ENCODE results near the gene HAUS2.

HAUS2 gene

DNA sequence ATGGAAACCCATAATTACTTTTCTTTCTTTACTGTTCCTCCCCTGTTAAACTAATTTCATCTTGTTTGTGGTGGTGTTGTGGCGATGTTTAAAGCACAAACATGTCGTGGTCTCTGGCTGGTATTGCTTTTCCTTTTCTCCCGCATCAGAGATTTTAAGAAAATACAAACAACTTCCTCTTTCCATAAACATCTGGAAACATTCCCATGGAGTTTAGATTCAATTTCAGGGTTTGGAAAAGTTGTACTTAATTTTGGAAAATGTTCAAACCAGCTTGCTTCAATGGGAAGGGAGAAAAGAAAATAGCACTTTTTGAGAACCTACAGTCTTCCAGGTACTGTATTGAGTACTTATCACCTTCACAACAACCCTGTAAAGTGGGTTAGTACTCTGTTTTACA lies 57.2 kb downstream of the HAUS2 start:
- no peak for DNase-seq (ENCODE audit: low read depth in 3 of 3, low spot score in 1 of 3)

DNA sequence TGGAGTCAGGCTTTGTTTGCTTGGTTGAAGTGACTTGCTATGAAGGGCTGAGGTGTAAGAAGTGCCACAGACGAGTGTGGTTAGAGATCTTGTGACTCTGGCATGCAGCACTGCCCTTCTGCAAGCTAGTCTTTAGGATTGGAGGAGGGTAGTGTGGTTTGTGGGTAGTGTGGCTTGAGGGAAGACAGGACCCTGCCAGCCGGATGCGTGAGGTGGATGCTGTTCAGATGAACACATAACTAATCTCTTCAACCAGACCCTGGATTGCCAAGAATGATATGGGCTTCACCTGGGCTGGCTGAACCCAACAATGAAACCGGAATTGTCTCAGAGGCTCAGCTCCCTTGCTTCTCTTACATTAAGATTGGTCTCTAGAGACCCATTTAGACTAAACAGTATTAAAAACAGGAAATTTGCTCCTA lies 59.5 kb downstream of the HAUS2 start:
- DNase-seq (ENCODE audit: low read depth in 3 of 3, low spot score in 1 of 3): no peak

DNA sequence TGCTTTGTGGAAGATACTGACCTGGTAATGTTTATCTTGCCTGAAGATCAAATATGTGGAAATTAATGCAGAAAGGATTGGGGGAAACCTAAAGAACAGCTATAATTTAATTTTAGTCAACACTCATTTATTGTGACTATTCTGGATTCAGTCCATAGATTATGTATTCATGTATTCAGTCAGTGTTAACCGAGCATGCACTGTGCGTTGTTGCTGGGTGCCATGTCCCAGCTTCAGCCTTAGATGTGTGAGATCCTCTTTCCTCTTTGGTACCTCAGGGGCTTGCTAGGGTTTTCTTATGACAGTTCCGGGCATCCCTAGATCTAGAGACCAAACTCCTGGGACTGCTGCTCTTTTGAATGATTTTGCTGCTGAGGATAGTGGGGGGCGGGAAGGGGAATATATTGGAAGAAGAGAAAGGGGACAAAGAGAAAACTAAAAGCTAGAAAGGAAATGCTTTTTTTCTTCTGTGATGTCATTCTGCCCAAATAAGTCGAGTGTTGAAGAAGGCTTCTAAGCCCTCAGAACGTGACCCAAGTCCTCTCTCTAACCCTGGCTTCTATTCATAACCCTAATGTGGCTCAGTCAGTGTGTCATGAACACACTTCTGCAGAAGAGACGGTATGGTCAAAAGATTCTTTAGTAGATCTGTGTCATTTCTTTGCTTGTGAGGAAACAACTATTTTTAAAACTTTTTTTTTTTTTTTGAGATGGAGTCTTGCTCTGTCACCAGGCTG lies 60.3 kb downstream of the HAUS2 start:
- DNase-seq (ENCODE audit: low read depth in 3 of 3, low spot score in 1 of 3): no peak

DNA sequence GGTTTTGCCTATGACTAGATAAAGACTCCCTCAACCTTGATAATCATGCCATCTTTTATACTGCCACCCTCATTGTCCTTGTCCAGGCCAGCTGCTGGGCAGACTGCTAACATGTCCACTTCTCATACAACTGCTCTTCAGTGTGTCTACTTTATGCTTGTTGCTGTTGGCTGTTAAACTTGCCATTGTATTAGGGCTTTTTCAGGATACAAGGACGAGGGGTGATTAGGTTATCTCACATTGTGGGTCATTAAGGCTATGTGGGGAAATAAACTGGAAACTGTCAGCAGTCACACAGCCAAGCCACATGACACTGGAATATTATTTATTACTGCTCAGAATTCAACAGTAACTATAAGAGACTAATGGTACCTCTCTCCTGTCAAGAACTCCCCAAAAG lies 62.9 kb downstream of the HAUS2 start:
- DNase-seq (ENCODE audit: low read depth in 3 of 3, low spot score in 1 of 3): no peak

DNA sequence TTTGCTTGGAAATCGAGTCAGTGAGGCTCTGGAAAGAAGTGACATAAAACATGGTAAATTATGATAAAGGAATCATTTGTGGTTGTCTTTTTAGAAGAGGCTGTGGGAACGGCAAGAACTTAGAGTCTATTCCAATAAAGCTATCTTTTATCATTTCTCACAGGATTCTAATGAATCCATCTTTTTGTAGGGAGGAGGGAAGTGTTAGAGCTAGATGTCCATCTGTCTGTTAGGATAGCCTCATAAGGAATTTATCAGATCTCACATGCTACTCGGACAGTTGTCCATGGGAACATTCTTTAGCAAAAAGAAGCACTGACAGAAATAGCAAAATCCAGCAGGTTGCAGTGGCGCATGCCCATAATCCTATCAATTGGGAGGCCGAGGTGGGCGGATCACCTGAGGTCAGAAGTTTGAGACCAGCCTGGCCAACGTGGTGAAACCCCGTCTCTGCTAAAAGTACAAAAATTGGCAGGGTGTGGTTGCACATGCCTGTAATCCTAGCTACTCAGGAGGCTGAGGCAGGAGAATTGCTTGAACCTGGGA lies 63.8 kb downstream of the HAUS2 start:
- no peak for DNase-seq (ENCODE audit: low read depth in 3 of 3, low spot score in 1 of 3)

DNA sequence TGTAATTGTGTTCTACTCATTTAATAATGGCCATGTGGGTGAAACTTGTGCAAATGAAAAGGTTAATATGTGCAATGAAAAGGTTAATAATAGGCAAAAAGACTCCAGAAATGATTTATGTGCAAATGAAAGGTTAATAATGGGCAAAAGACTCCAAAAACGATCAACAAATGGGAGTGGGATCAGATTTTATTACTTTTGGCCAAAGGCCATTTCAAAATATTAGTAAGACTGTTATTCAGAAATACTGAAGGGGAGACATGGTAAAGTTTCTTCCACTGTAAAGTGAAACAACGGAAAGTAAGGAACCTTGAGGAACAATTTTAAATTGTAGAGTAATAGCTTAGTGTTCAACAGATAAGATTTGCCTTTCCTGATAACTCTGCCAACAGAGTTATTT lies 67.5 kb downstream of the HAUS2 start:
- no peak for DNase-seq (ENCODE audit: low read depth in 3 of 3, low spot score in 1 of 3)

Data from stimulated activated CD4-positive, alpha-beta T cell treated with anti-CD3 and anti-CD28 coated beads, TNF-alpha, amount 100 ng/mL, for 1 hour (primary cell).